Lower lobe of right lung (tissue), 2 donors: ENCODE results near the gene MAPKBP1. TPM values are rescaled to one million over a fixed set of nuclear protein-coding genes. Genes with fewer than 3 reads are reported as not detected.

Source experiments
- ATAC-seq, 2 donors: fragments of 200-7000 bp; cut with Tn5 transposase; one replicate each; pipeline ENCODE4 v1.9.1; 2020 to 2022; ENCODE audit warnings: mild to moderate bottlenecking in 2 of 2, moderate library complexity in 2 of 2
- DNase-seq: peaks from one replicate; pipeline ENCODE4 v3.0.0-alpha.2; 2020
- H3K27ac ChIP-seq: fragments of 200-600 bp; one replicate; pipeline ENCODE4 v1.8.0; 2022
- H3K27me3 ChIP-seq: fragments of 200-600 bp; one replicate; pipeline ENCODE4 v1.8.0; 2022; ENCODE audit warnings: low read depth
- H3K36me3 ChIP-seq: fragments of 200-600 bp; one replicate; pipeline ENCODE4 v1.8.0; 2022; ENCODE audit warnings: mild to moderate bottlenecking
- H3K4me1 ChIP-seq: fragments of 200-600 bp; one replicate; pipeline ENCODE4 v1.8.0; 2022
- H3K4me3 ChIP-seq: fragments of 200-600 bp; one replicate; pipeline ENCODE4 v1.8.0; 2022; ENCODE audit warnings: mild to moderate bottlenecking
- H3K9me3 ChIP-seq: fragments of 200-600 bp; one replicate; pipeline ENCODE4 v1.8.0; 2022
- intact Hi-C: fragments of 100-400 bp; cut with DNase I; formaldehyde crosslinking; loops from one replicate; pipeline ENCODE4 v1.11.0; 2022
- total RNA-seq: library from RNA; stranded (reverse); fragmentation: NEBNext Ultra II Directional; extraction: Animal tissue kit (Norgen Biotek cat#: 25700); gene quantifications from one replicate; pipeline ENCODE4 v1.2.1, GENCODE V29; 2021
- TF ChIP-seq, protein P1 (sequence below): fragments of 200-600 bp; IDR thresholded peaks from one replicate; pipeline ENCODE4 v1.8.0; 2022; ENCODE audit warnings: antibody characterized with exemption, mild to moderate bottlenecking
- donor health status: DM: no; HTN: yes; CAD: no; lungs with severe emphysema.

The MAPKBP1 gene
- total RNA-seq, 1 donor from 2014 or later: 17.0 TPM

DNA sequence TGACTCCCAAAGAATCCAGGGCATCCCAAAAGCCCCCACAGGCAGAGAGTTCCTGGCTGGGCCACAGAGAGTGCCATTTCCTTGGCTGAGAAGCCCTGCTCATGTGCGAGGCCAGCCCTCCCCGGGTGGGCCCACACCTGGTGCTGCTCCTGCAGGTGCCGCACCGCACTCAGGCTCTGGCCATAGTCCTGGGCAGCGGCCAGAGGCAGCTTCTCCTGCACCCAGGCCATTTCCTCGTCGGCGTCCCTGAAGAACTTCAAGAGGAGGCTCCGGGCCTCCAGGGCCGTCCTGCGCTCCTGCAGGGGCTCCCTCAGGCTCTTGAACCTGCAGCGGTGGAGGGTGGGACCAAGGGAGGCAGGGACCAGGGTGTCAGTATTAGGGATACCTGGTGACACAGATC, 82.4 kb downstream of the MAPKBP1 start:
- TF ChIP-seq, protein P1, sequence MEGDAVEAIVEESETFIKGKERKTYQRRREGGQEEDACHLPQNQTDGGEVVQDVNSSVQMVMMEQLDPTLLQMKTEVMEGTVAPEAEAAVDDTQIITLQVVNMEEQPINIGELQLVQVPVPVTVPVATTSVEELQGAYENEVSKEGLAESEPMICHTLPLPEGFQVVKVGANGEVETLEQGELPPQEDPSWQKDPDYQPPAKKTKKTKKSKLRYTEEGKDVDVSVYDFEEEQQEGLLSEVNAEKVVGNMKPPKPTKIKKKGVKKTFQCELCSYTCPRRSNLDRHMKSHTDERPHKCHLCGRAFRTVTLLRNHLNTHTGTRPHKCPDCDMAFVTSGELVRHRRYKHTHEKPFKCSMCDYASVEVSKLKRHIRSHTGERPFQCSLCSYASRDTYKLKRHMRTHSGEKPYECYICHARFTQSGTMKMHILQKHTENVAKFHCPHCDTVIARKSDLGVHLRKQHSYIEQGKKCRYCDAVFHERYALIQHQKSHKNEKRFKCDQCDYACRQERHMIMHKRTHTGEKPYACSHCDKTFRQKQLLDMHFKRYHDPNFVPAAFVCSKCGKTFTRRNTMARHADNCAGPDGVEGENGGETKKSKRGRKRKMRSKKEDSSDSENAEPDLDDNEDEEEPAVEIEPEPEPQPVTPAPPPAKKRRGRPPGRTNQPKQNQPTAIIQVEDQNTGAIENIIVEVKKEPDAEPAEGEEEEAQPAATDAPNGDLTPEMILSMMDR: no peak
- Histone ChIP-seq H3K36me3 (no peaks in the 10 kb centered on the region), H3K27me3 (no peaks in the 10 kb centered on the region), H3K4me3 (no peak overlapping the region), H3K4me1 (peaks cover 13% of the 10 kb centered on the region), H3K27ac (no peak overlapping the region), H3K9me3 (no peaks in the 10 kb centered on the region)
- intact Hi-C loops: no loop called here
- DNase-seq (no peak), ATAC-seq (no peak)

DNA sequence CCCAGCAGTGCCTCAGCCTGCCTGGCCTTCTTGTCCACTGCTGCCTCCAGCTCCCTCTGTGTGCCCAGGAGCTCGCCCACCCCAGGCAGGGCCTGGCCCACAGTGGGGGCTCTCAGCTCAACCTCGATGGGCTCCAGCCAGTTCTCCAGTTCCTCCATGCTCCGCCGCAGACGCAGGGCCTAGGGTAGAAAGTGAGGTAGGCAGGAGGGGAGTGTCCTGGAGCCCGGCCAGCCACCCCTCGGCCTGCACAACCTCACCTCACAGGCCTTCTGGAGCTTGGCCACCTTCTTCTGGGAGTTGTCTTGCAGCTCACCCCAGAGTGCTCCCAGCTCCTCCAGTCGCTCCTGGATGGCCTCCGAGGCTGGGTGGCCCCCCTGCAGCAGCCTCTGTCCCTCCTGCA, 83.0 kb downstream of the MAPKBP1 start:
- Histone ChIP-seq H3K4me1 (peaks cover 10% of the 10 kb centered on the region), H3K4me3 (no peak overlapping the region), H3K27ac (no peak overlapping the region), H3K36me3 (no peaks in the 10 kb centered on the region), H3K27me3 (no peaks in the 10 kb centered on the region), H3K9me3 (no peaks in the 10 kb centered on the region)
- TF ChIP-seq, protein P1: no peak
- intact Hi-C loops: no loop called here
- DNase-seq: no peak
- no peak for ATAC-seq

DNA sequence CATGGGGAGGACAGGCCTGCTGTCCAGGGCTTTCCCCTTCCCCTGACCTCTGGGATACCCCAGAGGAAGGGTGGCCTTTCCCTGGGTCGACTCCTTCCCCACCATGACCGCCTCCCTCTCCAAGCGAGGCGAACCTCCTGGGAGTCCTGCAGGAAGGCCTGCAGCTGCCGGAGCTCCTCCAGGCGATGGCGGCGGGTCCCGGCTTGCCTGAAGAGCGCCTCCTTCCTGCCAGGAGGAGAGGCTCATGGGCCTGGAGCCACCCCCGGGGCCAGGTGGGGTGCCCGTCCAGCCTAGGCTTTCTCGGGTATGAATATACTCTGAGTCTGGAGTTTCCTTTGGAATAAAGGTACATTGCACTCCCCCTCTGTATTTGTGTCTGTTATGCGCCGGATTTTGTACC, 84.5 kb downstream of the MAPKBP1 start:
- intact Hi-C loops: no loop called here
- Histone ChIP-seq H3K27ac (no peak overlapping the region), H3K27me3 (no peaks in the 10 kb centered on the region), H3K36me3 (no peaks in the 10 kb centered on the region), H3K4me3 (no peak overlapping the region), H3K4me1 (no peaks in the 10 kb centered on the region), H3K9me3 (no peaks in the 10 kb centered on the region)
- DNase-seq (no peak), ATAC-seq (no peak)
- TF ChIP-seq, protein P1: no peak

DNA sequence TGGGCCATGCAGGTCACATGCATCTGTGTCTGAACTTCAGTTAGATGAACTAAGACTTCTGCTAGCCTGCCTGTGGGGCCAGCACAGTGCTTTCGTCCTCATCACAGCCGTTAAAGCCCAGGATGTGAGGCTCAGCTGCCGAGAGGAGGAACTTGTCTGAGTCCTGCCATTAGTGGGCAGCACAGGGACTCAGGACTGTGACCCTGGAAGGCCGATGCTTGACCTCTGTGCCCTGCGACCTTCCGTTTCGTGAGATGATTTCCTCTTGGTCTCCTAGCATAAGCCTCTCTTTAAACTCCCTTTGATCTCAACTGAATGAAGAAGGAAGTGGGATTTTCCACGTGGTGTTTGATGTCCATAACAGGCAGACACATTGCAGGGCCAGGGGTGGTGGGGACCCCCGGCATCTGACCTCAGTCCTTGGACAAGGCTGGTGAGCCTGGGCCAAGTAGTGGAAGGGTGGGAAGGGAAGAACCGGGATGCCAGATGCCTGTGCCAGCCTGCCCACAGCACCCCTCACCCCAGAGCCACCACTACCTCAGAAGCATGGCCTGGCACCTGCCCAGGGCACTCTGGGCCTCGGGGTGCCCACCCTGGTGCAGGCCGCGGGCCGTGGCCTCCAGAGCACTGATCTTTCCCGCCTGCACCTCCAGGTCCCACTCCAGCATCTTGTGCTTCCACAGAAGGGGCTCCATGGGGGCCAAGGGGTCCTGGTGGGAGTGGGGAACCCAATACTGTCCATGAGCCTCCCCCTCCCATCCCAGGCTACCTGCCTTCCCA, 86.0 kb downstream of the MAPKBP1 start:
- Histone ChIP-seq H3K36me3 (no peaks in the 10 kb centered on the region), H3K4me3 (no peak overlapping the region), H3K27ac (no peak overlapping the region), H3K27me3 (no peaks in the 10 kb centered on the region), H3K9me3 (no peaks in the 10 kb centered on the region), H3K4me1 (no peaks in the 10 kb centered on the region)
- TF ChIP-seq, protein P1: no peak
- intact Hi-C loops: no loop called here
- ATAC-seq: no peak
- DNase-seq: no peak

DNA sequence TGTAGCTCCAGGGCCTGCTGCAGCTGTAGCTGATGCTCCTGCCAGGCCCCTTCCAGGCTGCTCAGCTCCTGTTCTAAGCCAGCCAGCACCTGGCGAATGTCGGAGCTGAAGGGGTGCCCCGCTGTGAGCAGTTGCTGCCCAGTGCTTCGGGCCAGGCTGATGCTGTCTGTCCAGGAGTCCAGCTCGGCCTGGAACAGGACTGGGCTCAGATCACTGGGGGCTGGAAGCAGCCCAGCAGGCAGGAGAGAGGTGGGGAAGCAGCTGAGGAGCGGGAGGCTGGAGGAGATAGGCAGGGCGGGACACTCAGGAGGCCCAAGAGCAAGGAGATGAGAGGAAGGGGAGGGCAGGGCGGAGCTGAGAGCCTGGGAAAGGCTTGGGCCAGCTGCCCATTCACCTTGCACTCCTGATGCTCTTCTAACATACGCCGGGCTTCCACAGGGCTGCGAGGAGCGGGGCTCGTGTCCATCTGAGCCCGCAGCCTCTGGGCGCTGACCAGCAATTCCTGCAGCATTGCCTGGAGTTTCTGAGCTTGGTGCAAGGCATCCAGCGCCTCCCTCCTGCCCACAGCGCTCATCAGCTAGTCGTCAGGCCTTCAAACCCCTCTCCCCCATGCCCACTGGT, 87.6 kb downstream of the MAPKBP1 start:
- no peaks in the 10 kb centered on the region for H3K36me3 ChIP-seq
- TF ChIP-seq, protein P1: no peak
- H3K27me3 ChIP-seq: no peaks in the 10 kb centered on the region
- no peak overlapping the region for H3K27ac ChIP-seq
- DNase-seq: no peak
- no peaks in the 10 kb centered on the region for H3K4me1 ChIP-seq
- H3K9me3 ChIP-seq: no peaks in the 10 kb centered on the region
- intact Hi-C loops: no loop called here
- H3K4me3 ChIP-seq: no peak overlapping the region
- no peak for ATAC-seq
